SH-SY5Y (cell line): Measurements from ENCODE around the gene AKR1B1.

Source experiments
- GATA2 ChIP-seq: IDR thresholded peaks from 2 replicates; pipeline ENCODE4 v1.6.1; 2011; ENCODE audit warnings: mild to moderate bottlenecking, low read depth, low read length
- GATA3 ChIP-seq: IDR thresholded peaks from 2 replicates; pipeline ENCODE4 v1.6.1; 2011; ENCODE audit warnings: low read depth, mild to moderate bottlenecking, low read length, moderate library complexity

DNA sequence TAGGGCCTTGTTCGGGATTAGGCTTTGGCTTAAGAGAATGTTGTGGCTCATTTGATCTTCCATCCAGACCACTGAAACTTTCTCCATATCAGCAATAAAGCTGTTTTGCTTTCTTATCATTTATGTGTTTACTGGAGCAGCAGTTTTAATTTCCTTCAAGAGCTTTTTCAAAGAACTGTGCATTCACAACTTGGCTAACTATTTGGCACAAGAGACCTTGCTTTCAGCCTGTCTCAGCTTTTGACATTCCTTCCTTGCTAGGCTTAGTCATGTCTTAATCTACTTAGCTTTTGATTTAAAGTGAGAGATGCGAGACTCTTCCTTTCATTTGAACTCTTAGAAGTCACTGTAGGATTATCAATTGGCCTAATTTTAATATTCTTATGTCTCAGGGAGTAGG, 19.1 kb upstream of the AKR1B1 start:
- no peak for TF ChIP-seq GATA2
- TF ChIP-seq GATA3, result no peak
